Activated naive CD8-positive, alpha-beta T cell treated with anti-CD3 and anti-CD28 coated beads for 36 hours (primary cell): ENCODE results near the gene ANXA6. TPM values are rescaled to one million over a fixed set of nuclear protein-coding genes. Genes with fewer than 3 reads are reported as not detected.
"Not testable (repeated sequence)": the region's sequence is repeated elsewhere in the genome, so short reads cannot be mapped to it uniquely, and the experiment has no call there.

Experiments used
- DNase-seq: peaks from one replicate; pipeline ENCODE4 v3.0.0; 2021
- H3K27ac Mint-ChIP-seq: one replicate; pipeline ENCODE4 v1.8.0; 2022; ENCODE audit warnings: mild to moderate bottlenecking, moderate library complexity, mixed read lengths
- H3K27me3 Mint-ChIP-seq: one replicate; pipeline ENCODE4 v1.8.0; 2022; ENCODE audit warnings: mild to moderate bottlenecking, mixed read lengths
- H3K36me3 Mint-ChIP-seq: one replicate; pipeline ENCODE4 v1.8.0; 2021; ENCODE audit warnings: mild to moderate bottlenecking, mixed read lengths
- H3K4me1 Mint-ChIP-seq: one replicate; pipeline ENCODE4 v1.8.0; 2021; ENCODE audit warnings: mixed read lengths
- H3K4me3 Mint-ChIP-seq: one replicate; pipeline ENCODE4 v1.8.0; 2022; ENCODE audit warnings: mild to moderate bottlenecking, moderate library complexity, mixed read lengths
- H3K9me3 Mint-ChIP-seq: one replicate; pipeline ENCODE4 v1.8.0; 2022; ENCODE audit warnings: mixed read lengths
- total RNA-seq, 2 experiments: library from RNA; stranded (reverse); gene quantifications; one replicate each; pipeline ENCODE4 v1.2.3, GENCODE V29; 2021

ANXA6 gene
- total RNA-seq, 2 experiments from 2014 or later: 407 to 417 TPM

DNA sequence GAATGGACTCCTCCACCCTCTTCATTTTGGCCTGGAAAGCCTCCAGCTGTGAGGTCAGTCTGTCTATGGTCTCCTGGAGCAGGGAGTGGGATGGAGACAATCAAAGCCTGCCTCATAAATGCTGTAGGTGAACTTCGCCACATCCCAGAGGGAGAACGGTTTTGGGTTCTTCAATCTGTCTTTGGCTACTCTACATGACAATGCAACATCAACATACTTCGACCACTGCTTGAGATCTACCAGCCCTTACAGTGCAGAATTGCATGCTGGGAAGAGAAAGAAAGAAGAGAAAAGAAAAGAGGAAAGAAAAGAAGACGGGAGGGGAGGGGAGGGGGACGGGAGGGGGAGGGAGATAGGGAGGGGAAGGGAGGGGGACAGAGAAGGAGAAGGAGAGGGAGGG, 28.5 kb upstream of the ANXA6 start:
- Mint-ChIP-seq H3K36me3 (peaks cover 33% of the 10 kb centered on the region), H3K9me3 (peaks cover 17% of the 10 kb centered on the region), H3K4me1 (peaks cover 16% of the 10 kb centered on the region), H3K4me3 (no peak overlapping the region), H3K27ac (peak overlapping the region; percentile 9), H3K27me3 (no peaks in the 10 kb centered on the region)
- no peak for DNase-seq

DNA sequence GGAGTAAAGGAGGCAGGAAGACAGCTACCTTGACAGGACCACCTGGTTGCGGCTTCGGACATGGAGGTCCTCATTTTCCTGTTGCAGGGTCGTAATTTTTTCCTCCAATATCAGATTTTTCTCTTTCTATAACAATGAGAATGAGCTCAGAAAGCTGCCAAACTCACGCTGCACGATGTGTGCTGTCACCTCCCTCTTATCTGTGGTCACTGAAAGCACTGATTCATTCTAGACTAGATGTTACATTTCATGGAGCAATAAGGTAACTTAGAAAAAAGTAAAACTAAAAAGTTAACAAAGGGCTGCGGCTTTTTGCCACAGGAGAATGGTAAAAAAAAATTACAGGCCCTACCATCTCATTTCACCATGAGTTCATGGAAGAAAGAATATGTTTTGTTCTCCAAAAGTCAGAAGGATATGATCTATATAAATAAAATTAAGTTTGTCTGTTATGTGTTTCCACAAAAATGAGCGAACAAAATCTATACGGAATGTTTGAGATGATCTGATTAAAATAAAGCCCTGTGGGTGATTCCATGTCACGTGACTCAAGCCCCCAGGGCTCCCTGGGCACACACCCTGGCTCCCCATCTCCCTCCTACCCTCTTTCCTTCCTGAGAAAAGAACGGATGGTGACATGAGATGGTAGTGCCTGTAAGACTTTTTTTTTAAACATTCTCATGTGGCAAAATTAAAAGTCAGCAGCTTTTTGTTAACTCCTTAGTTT, 26.9 kb upstream of the ANXA6 start:
- H3K27me3 Mint-ChIP-seq: no peaks in the 10 kb centered on the region
- H3K36me3 Mint-ChIP-seq: peaks cover 17% of the 10 kb centered on the region
- peaks cover 8% of the 10 kb centered on the region for H3K9me3 Mint-ChIP-seq
- no peak overlapping the region for H3K4me3 Mint-ChIP-seq
- no peak for DNase-seq
- no peak overlapping the region for H3K27ac Mint-ChIP-seq
- H3K4me1 Mint-ChIP-seq: peaks cover 11% of the 10 kb centered on the region

DNA sequence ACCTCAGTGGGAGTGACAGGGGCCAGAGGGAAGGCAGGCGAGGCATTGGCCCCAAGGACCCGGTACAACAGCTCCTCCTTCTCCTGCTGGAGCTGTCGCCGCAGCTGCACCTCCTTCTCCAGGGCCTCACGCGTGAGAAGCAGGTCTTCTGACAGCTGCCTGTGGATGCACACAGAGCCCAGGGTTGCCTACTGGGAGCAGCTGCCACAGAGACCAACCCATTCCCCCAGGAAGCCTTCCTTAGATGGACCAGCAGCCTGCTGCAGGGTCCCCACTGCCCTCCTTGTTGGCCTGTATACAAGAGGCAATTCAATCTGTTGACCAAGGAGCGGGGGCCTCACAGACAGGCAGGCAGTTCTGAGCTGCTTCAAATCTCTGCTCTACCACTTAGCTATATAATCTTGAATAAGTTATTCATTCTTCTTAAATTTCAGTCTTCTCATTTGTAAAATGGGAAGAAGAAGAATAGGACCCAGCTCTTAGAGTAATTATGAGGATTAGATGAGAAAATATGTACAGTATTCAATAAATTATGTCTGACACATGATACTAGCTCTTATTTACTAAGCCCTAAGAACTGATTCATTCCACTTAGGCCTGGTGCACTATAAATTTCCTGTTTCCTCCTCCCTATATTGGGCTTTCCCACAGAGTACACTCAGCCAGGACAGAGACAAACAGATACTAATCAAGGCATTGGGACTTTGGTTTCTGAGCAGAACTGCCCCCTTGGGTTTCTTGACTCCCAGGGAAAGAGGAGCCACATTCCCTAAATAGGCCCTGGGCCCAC, 26.1 kb upstream of the ANXA6 start:
- Mint-ChIP-seq H3K9me3 (peaks cover under 1% of the 10 kb centered on the region), H3K36me3 (peaks cover 10% of the 10 kb centered on the region), H3K27ac (no peak overlapping the region), H3K4me1 (peaks cover 16% of the 10 kb centered on the region), H3K4me3 (no peak overlapping the region), H3K27me3 (no peaks in the 10 kb centered on the region)
- DNase-seq: no peak

DNA sequence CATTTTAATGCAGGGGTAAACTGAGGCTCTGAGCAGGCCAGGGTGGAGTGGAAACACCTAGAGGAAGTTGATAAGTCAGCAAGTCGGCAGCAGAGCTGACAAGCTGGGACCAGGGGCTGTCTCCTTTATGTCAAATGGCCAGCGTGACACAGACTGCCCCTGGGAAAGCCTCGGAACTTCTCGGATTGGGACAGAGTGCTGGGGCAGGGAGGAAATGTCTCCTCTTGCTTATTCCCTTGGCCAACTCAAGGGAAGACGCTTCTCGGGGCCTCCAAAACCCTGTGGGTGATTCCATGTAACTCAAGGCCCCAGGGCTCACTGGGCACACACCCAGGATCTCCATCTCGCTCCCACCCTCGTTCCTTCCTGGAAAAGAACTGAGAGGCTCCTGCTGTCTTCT, 25.4 kb upstream of the ANXA6 start:
- peaks cover 16% of the 10 kb centered on the region for H3K4me1 Mint-ChIP-seq
- H3K9me3 Mint-ChIP-seq: no peaks in the 10 kb centered on the region
- H3K4me3 Mint-ChIP-seq: no peak overlapping the region
- peaks cover 10% of the 10 kb centered on the region for H3K36me3 Mint-ChIP-seq
- H3K27ac Mint-ChIP-seq: no peak overlapping the region
- no peak for DNase-seq
- H3K27me3 Mint-ChIP-seq: no peaks in the 10 kb centered on the region

DNA sequence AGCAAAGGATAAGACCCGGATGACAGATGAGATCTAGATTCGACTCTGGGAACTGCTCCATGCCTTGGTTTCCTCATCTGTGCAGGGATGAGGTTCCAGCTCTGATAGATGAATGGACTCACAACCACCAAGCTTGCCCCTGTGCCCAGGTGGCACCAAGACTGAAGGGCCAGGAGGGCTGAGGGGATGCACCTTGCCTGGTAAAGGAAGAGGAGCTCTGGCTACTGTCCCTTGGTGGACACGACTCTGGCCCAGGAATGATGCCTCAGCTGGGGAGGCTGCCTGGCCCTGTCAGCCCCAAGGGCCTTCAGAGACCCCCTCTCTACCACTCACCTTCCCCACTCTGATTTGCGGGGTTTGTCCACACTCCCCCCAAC, 24.9 kb upstream of the ANXA6 start:
- no peaks in the 10 kb centered on the region for H3K9me3 Mint-ChIP-seq
- H3K27me3 Mint-ChIP-seq: no peaks in the 10 kb centered on the region
- peaks cover 10% of the 10 kb centered on the region for H3K36me3 Mint-ChIP-seq
- peak overlapping the region; percentile 77 for H3K27ac Mint-ChIP-seq
- H3K4me1 Mint-ChIP-seq: peaks cover 16% of the 10 kb centered on the region
- no peak for DNase-seq
- H3K4me3 Mint-ChIP-seq: no peak overlapping the region

DNA sequence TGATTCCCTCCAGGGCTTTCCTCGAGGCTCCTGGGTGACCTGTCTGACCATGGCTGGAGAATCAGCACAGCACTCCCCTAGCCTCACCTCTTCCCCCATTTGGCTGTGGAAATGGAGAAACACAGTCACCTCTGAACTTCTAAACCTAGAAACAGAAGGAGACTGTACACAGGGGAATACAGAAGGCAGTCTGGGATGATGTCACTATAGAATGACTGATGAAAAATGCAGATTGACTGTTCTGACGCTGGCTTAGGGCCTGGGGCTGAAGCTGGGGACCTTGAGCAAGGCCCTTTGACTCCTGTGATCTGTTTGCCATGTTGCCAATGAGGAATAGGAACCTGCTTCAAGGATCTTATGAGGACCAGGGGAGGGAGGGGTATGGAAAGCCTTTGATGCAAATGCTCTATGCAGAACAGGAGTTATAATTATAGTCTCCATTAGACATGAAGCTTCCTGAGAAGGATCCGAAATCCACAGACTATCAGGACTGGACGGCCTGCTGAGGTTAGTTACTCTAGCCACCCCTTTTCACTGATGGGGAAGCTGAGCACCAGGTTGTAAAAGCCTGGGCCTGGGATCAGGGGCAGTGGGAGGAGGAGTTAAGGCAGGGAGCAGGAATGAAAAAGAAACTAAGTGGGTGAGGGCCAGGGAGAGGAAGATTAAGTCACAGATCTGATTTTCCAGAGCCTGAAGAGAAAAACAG, 24.4 kb upstream of the ANXA6 start:
- Mint-ChIP-seq H3K4me1 (peaks cover 16% of the 10 kb centered on the region), H3K9me3 (no peaks in the 10 kb centered on the region), H3K27ac (peak overlapping the region; percentile 77), H3K27me3 (no peaks in the 10 kb centered on the region), H3K36me3 (peaks cover 11% of the 10 kb centered on the region), H3K4me3 (no peak overlapping the region)
- no peak for DNase-seq

DNA sequence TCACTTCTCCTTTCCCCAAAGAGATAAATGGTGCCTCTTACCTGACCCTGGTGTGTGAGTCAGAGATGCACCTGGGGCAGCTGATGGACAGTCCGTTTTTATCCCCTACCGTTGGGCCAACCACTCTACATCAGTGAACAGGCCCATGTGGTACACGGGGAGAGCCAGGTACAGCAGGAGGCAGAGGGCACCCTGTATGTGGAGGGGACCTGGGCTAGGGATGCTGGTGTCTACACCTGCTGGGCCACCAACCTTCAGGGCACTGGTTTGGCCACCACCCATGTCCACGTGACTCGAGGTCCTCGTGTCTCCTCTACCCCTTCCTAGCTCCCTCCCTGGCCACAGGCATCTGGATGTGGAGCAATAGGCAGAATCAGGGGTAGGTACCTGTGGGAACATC, 22.7 kb upstream of the ANXA6 start:
- no peak overlapping the region for H3K4me3 Mint-ChIP-seq
- H3K27ac Mint-ChIP-seq: no peak overlapping the region
- H3K36me3 Mint-ChIP-seq: peaks cover 10% of the 10 kb centered on the region
- DNase-seq: no peak
- H3K27me3 Mint-ChIP-seq: no peaks in the 10 kb centered on the region
- H3K4me1 Mint-ChIP-seq: peaks cover 16% of the 10 kb centered on the region
- no peaks in the 10 kb centered on the region for H3K9me3 Mint-ChIP-seq

DNA sequence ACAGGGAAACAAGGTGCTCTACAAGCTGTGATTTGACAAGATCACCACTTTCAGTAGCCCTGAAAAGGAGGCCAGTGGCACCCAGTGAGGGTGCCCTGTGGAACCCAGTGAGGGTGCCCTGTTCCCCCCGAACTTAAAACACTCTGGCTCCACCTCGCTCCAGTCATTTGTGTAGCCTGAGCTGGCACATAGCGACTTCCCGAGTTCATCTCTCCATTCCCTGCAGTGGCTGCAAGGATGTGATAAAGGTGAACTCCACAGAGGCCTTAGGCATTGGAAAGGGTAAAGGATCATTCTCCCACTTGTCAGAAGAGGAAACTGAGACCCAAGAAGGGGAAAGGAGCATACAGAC, 21.9 kb upstream of the ANXA6 start:
- H3K4me3 Mint-ChIP-seq: no peak overlapping the region
- H3K27me3 Mint-ChIP-seq: no peaks in the 10 kb centered on the region
- peak overlapping the region; percentile 59 for H3K27ac Mint-ChIP-seq
- no peak for DNase-seq
- peaks cover 15% of the 10 kb centered on the region for H3K4me1 Mint-ChIP-seq
- H3K9me3 Mint-ChIP-seq: no peaks in the 10 kb centered on the region
- peaks cover 11% of the 10 kb centered on the region for H3K36me3 Mint-ChIP-seq

DNA sequence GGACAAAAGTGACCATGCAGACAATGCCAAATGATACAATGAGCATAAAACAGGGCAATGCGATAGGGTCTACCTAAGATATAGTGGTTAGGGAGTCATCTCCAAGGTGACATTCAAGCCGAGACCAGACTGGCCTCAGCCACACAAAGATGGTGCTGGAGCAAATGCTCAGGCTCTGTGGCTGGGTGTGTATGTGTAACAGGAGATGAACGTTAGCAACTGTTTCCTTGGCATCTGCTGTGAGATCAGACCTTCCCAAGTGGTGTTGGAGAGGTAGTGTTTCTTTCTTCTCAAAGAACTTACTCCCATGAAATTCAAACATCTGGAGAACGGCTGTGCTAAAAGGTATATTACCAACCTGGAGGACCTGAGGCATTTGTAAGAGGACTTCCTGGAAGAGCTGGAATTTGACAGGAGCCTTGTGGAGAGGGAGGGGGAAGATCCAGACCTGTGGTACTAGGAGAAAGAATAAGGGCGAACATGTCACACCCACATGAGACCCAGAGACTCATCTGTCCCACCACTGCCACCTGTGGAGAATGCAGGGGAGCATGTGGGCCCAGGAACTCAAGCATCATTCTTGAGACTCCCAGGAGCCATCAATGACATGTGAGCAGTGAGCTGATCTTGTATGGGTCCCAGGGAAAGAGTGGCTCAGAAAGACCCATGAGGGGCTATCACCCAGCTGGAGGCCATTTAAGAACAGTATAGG, 21.4 kb upstream of the ANXA6 start:
- H3K36me3 Mint-ChIP-seq: peaks cover 12% of the 10 kb centered on the region
- DNase-seq: no peak
- peaks cover 14% of the 10 kb centered on the region for H3K4me1 Mint-ChIP-seq
- H3K9me3 Mint-ChIP-seq: no peaks in the 10 kb centered on the region
- peak overlapping the region; percentile 14 for H3K27ac Mint-ChIP-seq
- no peak overlapping the region for H3K4me3 Mint-ChIP-seq
- no peaks in the 10 kb centered on the region for H3K27me3 Mint-ChIP-seq

DNA sequence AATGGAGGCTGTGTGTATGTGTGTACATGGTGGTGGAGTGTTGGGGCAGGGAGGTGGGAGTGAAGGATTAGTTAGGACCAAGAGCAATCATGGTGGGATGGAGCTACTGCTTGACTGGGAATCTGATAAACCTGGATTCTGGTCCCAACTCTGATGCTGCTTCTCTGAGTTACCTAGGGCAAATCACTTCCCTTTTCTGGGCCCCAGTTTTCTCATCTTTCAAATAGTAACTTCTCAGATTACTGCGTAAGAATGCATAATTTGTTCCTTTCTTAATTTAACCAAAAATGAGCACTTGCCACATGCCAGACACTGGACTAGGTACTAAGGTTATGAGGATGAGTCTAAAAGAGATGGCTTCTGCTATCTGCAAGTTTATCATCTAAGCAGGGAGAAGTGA, 20.8 kb upstream of the ANXA6 start:
- Mint-ChIP-seq H3K9me3 (no peaks in the 10 kb centered on the region), H3K36me3 (peaks cover 12% of the 10 kb centered on the region), H3K27ac (no peak overlapping the region), H3K4me1 (peaks cover 13% of the 10 kb centered on the region), H3K4me3 (no peak overlapping the region), H3K27me3 (no peaks in the 10 kb centered on the region)
- DNase-seq: no peak

DNA sequence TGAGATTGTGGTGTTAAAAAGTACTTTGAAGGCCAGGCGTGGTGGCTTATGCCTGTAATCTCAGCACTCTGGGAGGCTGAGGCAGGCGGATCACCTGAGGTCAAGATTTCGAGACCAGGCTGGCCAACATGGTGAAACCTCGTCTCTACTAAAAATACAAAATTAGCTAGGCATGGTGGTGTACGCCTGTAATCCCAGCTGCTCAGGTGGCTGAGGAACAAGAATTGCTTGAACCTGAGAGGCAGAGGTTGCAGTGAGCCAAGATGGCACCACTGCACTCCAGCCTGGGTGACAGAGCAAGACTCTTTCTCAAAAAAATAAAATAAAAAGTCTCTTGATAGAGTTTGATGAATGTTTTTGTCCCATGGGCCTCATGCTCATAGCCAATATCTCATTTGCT, 18.7 kb upstream of the ANXA6 start:
- not testable (repeated sequence) for H3K9me3 Mint-ChIP-seq, DNase-seq, H3K4me3 Mint-ChIP-seq, H3K27ac Mint-ChIP-seq, H3K27me3 Mint-ChIP-seq
- H3K36me3 Mint-ChIP-seq: peaks cover 12% of the 10 kb centered on the region
- peaks cover 19% of the 10 kb centered on the region for H3K4me1 Mint-ChIP-seq

DNA sequence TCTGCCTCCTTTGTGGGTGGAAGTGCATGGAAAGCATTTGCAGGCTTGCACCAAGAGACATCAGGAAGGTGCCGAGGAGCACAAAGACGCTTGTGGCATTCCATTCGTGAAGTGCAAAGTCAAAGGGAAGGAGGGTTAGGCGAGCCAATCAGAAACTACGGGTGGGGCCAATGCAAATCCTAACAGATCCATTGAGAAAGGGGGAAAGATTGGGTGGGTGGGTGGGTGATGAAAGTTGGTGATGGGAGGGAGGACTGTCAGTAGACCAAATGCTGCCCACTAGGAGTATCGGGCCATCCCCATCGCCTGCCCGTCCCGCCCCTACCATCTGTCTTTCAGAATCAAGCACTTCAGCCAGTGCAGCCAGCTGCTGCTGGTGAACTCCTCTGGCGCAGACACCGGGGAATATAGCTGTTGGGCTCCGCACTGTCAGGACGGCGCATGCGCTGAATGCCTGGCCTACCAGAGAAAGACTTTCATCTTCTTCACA, 17.1 kb upstream of the ANXA6 start:
- DNase-seq: no peak
- Mint-ChIP-seq H3K4me3 (no peak overlapping the region), H3K9me3 (no peaks in the 10 kb centered on the region), H3K36me3 (peaks cover 12% of the 10 kb centered on the region), H3K27ac (no peak overlapping the region), H3K4me1 (peaks cover 15% of the 10 kb centered on the region), H3K27me3 (no peaks in the 10 kb centered on the region)

DNA sequence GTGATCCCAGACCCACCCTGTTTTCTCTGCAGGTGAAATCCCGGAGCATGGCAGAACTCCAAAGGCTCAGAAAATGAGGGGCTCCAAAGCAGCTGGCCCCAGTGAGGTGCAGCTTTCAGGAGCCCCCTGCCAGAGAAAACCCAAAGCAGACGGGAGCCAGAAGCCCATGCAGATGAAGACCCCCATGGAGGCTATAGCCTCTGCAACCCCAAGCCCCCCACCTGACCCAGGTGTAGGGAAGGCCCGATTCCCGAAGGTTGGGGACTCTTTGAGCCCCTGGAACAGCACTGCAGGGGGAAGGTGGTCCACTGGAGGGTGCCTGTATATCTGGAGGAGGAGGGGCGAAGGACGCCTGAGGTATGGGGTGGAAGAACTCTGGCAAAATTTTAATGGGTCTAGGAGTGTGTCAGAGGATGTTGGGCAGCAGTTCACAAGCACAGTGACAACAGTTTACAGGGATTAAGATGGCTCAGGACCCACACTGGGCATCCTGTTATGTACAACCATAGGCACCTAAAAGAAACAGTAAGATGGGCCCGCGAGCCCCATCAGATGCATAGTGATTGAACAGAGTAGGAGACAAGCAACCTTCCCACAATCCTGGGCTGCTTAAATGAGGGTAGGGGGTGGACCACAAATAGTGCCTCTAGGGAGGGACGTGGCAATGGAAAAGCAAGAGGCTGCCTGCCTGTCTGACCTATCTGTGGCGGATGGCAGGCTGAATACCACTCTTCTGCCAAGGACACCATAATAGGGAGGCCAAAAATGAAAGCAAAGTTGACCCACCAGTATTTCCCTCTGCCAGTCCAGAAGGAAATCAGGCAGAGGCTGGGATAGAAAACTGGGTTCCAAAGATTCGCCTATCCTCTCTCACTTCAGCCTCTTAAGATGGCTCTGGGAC, 16.4 kb upstream of the ANXA6 start:
- H3K9me3 Mint-ChIP-seq: no peaks in the 10 kb centered on the region
- H3K36me3 Mint-ChIP-seq: peaks cover 11% of the 10 kb centered on the region
- peak overlapping the region; percentile 35 for H3K27ac Mint-ChIP-seq
- H3K4me1 Mint-ChIP-seq: peaks cover 13% of the 10 kb centered on the region
- DNase-seq: no peak
- no peaks in the 10 kb centered on the region for H3K27me3 Mint-ChIP-seq
- no peak overlapping the region for H3K4me3 Mint-ChIP-seq

DNA sequence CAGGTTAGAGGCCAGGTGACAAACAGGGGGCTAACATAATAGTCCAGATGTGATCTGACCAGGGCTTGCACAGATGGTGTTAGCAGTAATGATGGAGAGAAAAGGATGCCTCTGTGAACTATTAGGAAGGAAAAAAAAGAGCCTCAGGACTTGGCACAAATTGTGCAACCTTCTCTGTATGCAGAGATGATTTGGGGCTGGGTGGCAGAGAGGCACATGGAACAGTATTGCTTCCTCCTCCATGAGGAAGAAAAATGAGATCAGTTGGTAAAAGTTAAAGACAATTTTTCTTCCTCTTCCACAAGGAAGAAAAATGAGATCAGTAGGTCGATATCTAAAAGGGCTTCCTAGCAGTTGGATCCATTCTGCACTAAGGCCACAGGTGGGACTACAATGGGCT, 13.9 kb upstream of the ANXA6 start:
- H3K36me3 Mint-ChIP-seq: peaks cover 2% of the 10 kb centered on the region
- H3K27ac Mint-ChIP-seq: no peak overlapping the region
- no peaks in the 10 kb centered on the region for H3K27me3 Mint-ChIP-seq
- no peak for DNase-seq
- H3K4me1 Mint-ChIP-seq: peaks cover 11% of the 10 kb centered on the region
- no peaks in the 10 kb centered on the region for H3K9me3 Mint-ChIP-seq
- no peak overlapping the region for H3K4me3 Mint-ChIP-seq
